ENCODE data around the gene RPL22. TPM values are rescaled to one million over a fixed set of nuclear protein-coding genes. Genes with fewer than 3 reads are reported as not detected.

Gene RPL22
- total RNA-seq, 1 experiment from 2014 or later, result 456 TPM

GRCh38 chr1:6141592-6141991 is 57.8 kb downstream of the RPL22 start:
- Histone ChIP-seq H3K4me2 (ENCODE audit: low read length) (no peak overlapping the region), H3K9ac (ENCODE audit: low read length) (no peak overlapping the region), H3K36me3 (ENCODE audit: control insufficient read depth in 1 of 2, insufficient read depth in 2 of 2, low read length in 2 of 2) (no peaks in the 10 kb centered on the region), H3K4me3 (replicated peaks in 1 of 2; ENCODE audit: low read depth in 1 of 2, low read length in 2 of 2) (no peak overlapping the region), H2AFZ (ENCODE audit: low read depth, low read length, poor library complexity, severe bottlenecking) (no peak overlapping the region), H4K20me1 (ENCODE audit: insufficient read depth) (no peaks in the 10 kb centered on the region), H3K9me2 (ENCODE audit: insufficient read depth) (no peaks in the 10 kb centered on the region), H3K79me2 (ENCODE audit: insufficient read depth, low read length) (no peaks in the 10 kb centered on the region), H3K9me3 (ENCODE audit: control insufficient read depth in 1 of 2, insufficient read depth in 1 of 2, low read depth in 1 of 2, low read length in 2 of 2) (no peaks in the 10 kb centered on the region), H3K27me3 (ENCODE audit: insufficient read depth, low read length) (no peaks in the 10 kb centered on the region), H3K27ac (ENCODE audit: low read depth, low read length) (no peak overlapping the region), H3K4me1 (ENCODE audit: control insufficient read depth in 1 of 2, insufficient read depth in 2 of 2, low read length in 2 of 2) (peaks cover 3 to 14% of the 10 kb centered on the region in 2 experiments; a peak in 2 of 4 replicates)
- ChIA-PET POLR2A (no interaction called here), CTCF (no interaction called here), RAD21 (ENCODE audit: low non-redundant PET in 1 of 2, low total read pairs in 2 of 2, uncharacterized antibody in 2 of 2, unreplicated experiment in 2 of 2) (no interaction called here)
- ATAC-seq, result peak; percentile 64
- no peak for DNase-seq (ENCODE audit: low read depth, low spot score)
- BruUV-seq (replicated peaks), result no TSS peak
- TF ChIP-seq SP1 (IDR thresholded peaks at IDR 0.05; ENCODE audit: low read depth) (no peak), CEBPB (IDR thresholded peaks at IDR 0.05; ENCODE audit: low read depth) (no peak), CTCF (IDR thresholded peaks at IDR 0.05 in 2 of 3, conservative IDR thresholded peaks at IDR 0.05 in 1 of 3; ENCODE audit: borderline replicate concordance in 1 of 3, insufficient read depth in 1 of 3, low read depth in 2 of 3, low read length in 2 of 3) (0 out of 6 replicates have a peak, but pooled peaks of 2 of the 3 experiments have one; percentile 23)
- intact Hi-C loops (cut with micrococcal nuclease), result no loop called here

GRCh38 chr1:6140413-6140812 is 59.0 kb downstream of the RPL22 start:
- BruUV-seq (replicated peaks), result no TSS peak
- Histone ChIP-seq H3K4me3 (replicated peaks in 1 of 2; ENCODE audit: low read depth in 1 of 2, low read length in 2 of 2) (no peak overlapping the region), H4K20me1 (ENCODE audit: insufficient read depth) (no peaks in the 10 kb centered on the region), H3K27ac (ENCODE audit: low read depth, low read length) (no peak overlapping the region), H3K9me3 (ENCODE audit: control insufficient read depth in 1 of 2, insufficient read depth in 1 of 2, low read depth in 1 of 2, low read length in 2 of 2) (no peaks in the 10 kb centered on the region), H3K27me3 (ENCODE audit: insufficient read depth, low read length) (no peaks in the 10 kb centered on the region), H3K4me2 (ENCODE audit: low read length) (no peak overlapping the region), H3K79me2 (ENCODE audit: insufficient read depth, low read length) (no peaks in the 10 kb centered on the region), H3K36me3 (ENCODE audit: control insufficient read depth in 1 of 2, insufficient read depth in 2 of 2, low read length in 2 of 2) (no peaks in the 10 kb centered on the region), H2AFZ (ENCODE audit: low read depth, low read length, poor library complexity, severe bottlenecking) (no peak overlapping the region), H3K9me2 (ENCODE audit: insufficient read depth) (no peaks in the 10 kb centered on the region), H3K4me1 (ENCODE audit: control insufficient read depth in 1 of 2, insufficient read depth in 2 of 2, low read length in 2 of 2) (peaks cover 3 to 14% of the 10 kb centered on the region in 2 experiments; a peak in 2 of 4 replicates), H3K9ac (ENCODE audit: low read length) (no peak overlapping the region)
- intact Hi-C loops (cut with micrococcal nuclease), result no loop called here
- CTCF ChIA-PET, result no interaction called here
- DNase-seq (ENCODE audit: low read depth, low spot score) (no peak), ATAC-seq (no peak)
- POLR2A ChIA-PET, result no interaction called here
- RAD21 ChIA-PET (ENCODE audit: low non-redundant PET in 1 of 2, low total read pairs in 2 of 2, uncharacterized antibody in 2 of 2, unreplicated experiment in 2 of 2), result no interaction called here
- TF ChIP-seq CEBPB (IDR thresholded peaks at IDR 0.05; ENCODE audit: low read depth) (no peak), REST (IDR thresholded peaks at IDR 0.05; ENCODE audit: low read depth) (no peak), MAX (IDR thresholded peaks at IDR 0.05) (no peak), EGR1 (IDR thresholded peaks at IDR 0.05; ENCODE audit: low read depth) (no peak), JUND (IDR thresholded peaks at IDR 0.05) (no peak), EZH2phosphoT487 (IDR thresholded peaks at IDR 0.05; ENCODE audit: borderline replicate concordance) (no peak), CBX3 (IDR thresholded peaks at IDR 0.05; ENCODE audit: low read depth) (no peak), FOSL1 (IDR thresholded peaks at IDR 0.05; ENCODE audit: low read depth) (no peak), SP1 (IDR thresholded peaks at IDR 0.05; ENCODE audit: low read depth) (no peak), ZNF274 (IDR thresholded peaks at IDR 0.05; ENCODE audit: low read depth, low read length) (no peak), CTCF (IDR thresholded peaks at IDR 0.05 in 2 of 3, conservative IDR thresholded peaks at IDR 0.05 in 1 of 3; ENCODE audit: borderline replicate concordance in 1 of 3, insufficient read depth in 1 of 3, low read depth in 2 of 3, low read length in 2 of 3) (no peak), POLR2AphosphoS5 (IDR thresholded peaks at IDR 0.05; ENCODE audit: low read depth, low read length) (no peak), SIN3A (IDR thresholded peaks at IDR 0.05; ENCODE audit: low read depth) (no peak)
